ENCODE data around the gene ANKRD12. TPM values are rescaled to one million over a fixed set of nuclear protein-coding genes. Genes with fewer than 3 reads are reported as not detected.

Gene ANKRD12
- total RNA-seq, 1 experiment from 2014 or later: 23.5 TPM

DNA sequence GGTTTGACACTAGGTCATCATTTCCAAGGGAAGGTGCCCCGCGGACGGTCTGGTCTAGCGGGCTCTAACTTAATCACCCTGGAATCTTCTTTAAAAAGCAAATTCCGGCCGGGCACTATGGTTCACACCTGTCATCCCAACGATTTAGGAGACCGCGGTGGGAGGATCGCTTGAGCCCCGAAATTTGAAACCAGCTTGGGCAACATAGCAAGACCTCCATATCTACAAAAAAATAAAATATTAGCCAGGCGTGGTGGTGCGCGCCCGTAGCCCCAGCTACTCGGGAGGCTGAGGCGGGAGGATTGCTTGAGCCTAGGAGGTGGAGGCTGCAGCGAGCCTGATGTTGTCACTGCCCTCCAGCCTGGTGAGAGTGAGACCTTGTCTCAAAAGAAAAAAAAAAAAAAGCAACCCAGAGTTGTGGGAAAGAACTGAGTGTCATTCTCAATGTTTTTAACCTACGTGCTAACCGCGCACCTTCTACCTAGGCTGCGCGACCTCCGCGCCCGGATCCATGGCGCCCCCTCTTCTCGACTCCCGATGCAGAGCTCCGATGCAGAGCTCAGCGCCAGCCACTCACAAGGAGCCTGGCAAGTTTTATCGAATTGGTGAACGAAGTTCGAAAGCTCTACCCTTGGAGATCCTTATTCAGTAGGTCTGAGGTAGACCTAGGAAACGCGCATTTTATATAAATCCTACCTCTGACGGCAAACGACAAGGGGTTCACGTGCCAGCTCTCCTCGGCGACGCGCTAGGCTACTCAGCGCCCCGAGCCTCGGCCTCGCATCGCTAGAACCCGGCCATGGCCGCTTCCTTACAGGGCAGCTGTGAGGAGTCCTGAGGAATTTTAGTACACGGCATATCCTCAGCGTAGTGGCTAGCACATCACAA, 197.1 kb downstream of the ANKRD12 start:
- Histone ChIP-seq H3K4me1 (ENCODE audit: control insufficient read depth in 1 of 2, insufficient read depth in 2 of 2, low read length in 2 of 2) (peaks cover 2 to 13% of the 10 kb centered on the region in 2 experiments; a peak in 3 of 4 replicates), H3K27me3 (ENCODE audit: insufficient read depth, low read length) (no peaks in the 10 kb centered on the region), H3K9me2 (ENCODE audit: insufficient read depth) (no peaks in the 10 kb centered on the region), H4K20me1 (ENCODE audit: insufficient read depth) (no peaks in the 10 kb centered on the region), H3K9ac (ENCODE audit: low read length) (peak overlapping the region; percentile 30; the same call in 1 of the 2 replicates), H3K9me3 (ENCODE audit: control insufficient read depth in 1 of 2, insufficient read depth in 1 of 2, low read depth in 1 of 2, low read length in 2 of 2) (no peaks in the 10 kb centered on the region), H3K27ac (ENCODE audit: low read depth, low read length) (peak overlapping the region; percentile 1; the same call in 1 of the 2 replicates), H2AFZ (ENCODE audit: low read depth, low read length, poor library complexity, severe bottlenecking) (peak overlapping the region; percentile 100), H3K4me3 (replicated peaks in 1 of 2; ENCODE audit: low read depth in 1 of 2, low read length in 2 of 2) (peak overlapping the region; percentile 33 to 56), H3K79me2 (ENCODE audit: insufficient read depth, low read length) (peaks cover 19% of the 10 kb centered on the region), H3K36me3 (ENCODE audit: control insufficient read depth in 1 of 2, insufficient read depth in 2 of 2, low read length in 2 of 2) (peaks cover 0 to 2% of the 10 kb centered on the region in 2 experiments; a peak in 1 of 4 replicates), H3K4me2 (ENCODE audit: low read length) (peak overlapping the region; percentile 92)
- intact Hi-C loops (cut with micrococcal nuclease): no loop called here
- POLR2A ChIA-PET: no interaction called here
- CTCF ChIA-PET: interaction anchor here (0.7 to 1.3 kb wide), 4 partner anchors 11 to 183 kb away, joined by 3 to 4 read pairs (median 4); no protein-coding TSS in a partner anchor
- DNase-seq (ENCODE audit: low read depth, low spot score): no peak
- RAD21 ChIA-PET (ENCODE audit: low non-redundant PET in 1 of 2, low total read pairs in 2 of 2, uncharacterized antibody in 2 of 2, unreplicated experiment in 2 of 2): interaction anchor here in 1 of 2 experiments (0.7 kb wide), 1 partner anchor 85 kb away, joined by 4 read pairs; no protein-coding TSS in a partner anchor
- TF ChIP-seq, protein P1, sequence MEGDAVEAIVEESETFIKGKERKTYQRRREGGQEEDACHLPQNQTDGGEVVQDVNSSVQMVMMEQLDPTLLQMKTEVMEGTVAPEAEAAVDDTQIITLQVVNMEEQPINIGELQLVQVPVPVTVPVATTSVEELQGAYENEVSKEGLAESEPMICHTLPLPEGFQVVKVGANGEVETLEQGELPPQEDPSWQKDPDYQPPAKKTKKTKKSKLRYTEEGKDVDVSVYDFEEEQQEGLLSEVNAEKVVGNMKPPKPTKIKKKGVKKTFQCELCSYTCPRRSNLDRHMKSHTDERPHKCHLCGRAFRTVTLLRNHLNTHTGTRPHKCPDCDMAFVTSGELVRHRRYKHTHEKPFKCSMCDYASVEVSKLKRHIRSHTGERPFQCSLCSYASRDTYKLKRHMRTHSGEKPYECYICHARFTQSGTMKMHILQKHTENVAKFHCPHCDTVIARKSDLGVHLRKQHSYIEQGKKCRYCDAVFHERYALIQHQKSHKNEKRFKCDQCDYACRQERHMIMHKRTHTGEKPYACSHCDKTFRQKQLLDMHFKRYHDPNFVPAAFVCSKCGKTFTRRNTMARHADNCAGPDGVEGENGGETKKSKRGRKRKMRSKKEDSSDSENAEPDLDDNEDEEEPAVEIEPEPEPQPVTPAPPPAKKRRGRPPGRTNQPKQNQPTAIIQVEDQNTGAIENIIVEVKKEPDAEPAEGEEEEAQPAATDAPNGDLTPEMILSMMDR (IDR thresholded peaks at IDR 0.05 in 2 of 3, conservative IDR thresholded peaks at IDR 0.05 in 1 of 3; ENCODE audit: borderline replicate concordance in 1 of 3, insufficient read depth in 1 of 3, low read depth in 2 of 3, low read length in 2 of 3): no peak
- TF ChIP-seq, protein P2, sequence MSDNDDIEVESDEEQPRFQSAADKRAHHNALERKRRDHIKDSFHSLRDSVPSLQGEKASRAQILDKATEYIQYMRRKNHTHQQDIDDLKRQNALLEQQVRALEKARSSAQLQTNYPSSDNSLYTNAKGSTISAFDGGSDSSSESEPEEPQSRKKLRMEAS (IDR thresholded peaks at IDR 0.05): no peak
- no peak for TF ChIP-seq POLR2AphosphoS5 (IDR thresholded peaks at IDR 0.05; ENCODE audit: low read depth, low read length)
- TF ChIP-seq, protein P3, sequence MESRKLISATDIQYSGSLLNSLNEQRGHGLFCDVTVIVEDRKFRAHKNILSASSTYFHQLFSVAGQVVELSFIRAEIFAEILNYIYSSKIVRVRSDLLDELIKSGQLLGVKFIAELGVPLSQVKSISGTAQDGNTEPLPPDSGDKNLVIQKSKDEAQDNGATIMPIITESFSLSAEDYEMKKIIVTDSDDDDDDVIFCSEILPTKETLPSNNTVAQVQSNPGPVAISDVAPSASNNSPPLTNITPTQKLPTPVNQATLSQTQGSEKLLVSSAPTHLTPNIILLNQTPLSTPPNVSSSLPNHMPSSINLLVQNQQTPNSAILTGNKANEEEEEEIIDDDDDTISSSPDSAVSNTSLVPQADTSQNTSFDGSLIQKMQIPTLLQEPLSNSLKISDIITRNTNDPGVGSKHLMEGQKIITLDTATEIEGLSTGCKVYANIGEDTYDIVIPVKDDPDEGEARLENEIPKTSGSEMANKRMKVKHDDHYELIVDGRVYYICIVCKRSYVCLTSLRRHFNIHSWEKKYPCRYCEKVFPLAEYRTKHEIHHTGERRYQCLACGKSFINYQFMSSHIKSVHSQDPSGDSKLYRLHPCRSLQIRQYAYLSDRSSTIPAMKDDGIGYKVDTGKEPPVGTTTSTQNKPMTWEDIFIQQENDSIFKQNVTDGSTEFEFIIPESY (IDR thresholded peaks at IDR 0.05; ENCODE audit: extremely low read depth, insufficient replicate concordance, low read length): no peak
- TF ChIP-seq ZFX (IDR thresholded peaks at IDR 0.05): no peak
- TF ChIP-seq POLR2A (IDR thresholded peaks at IDR 0.05; ENCODE audit: borderline replicate concordance, extremely low read depth, insufficient read depth, insufficient read length): no peak
- TF ChIP-seq TCF7L2 (IDR thresholded peaks at IDR 0.05; ENCODE audit: borderline replicate concordance, extremely low read depth, insufficient read depth, insufficient read length): no peak
- BruUV-seq (replicated peaks): no TSS peak
- ATAC-seq: peak; percentile 29
